Smooth muscle cell (in vitro differentiated cells): ENCODE results near the gene IL16. TPM values are rescaled to one million over a fixed set of nuclear protein-coding genes. Genes with fewer than 3 reads are reported as not detected.

ENCODE experiments used
- DNase-seq: peaks from one replicate; lab custom pipeline; 2025; ENCODE audit not compliant: unreplicated experiment; lab: John Stamatoyannopoulos, UW
- H2AFZ ChIP-seq: fragments of 200-600 bp; sonication (generic); 2 replicates; pipeline ENCODE4 v1.6.0; 2016; ENCODE audit warnings: antibody characterized with exemption, low read depth, mild to moderate bottlenecking
- H3F3A ChIP-seq: fragments of 200-600 bp; sonication (generic); 2 replicates; pipeline ENCODE4 v1.6.0; 2017; ENCODE audit warnings: antibody characterized with exemption, low read depth
- H3K27ac ChIP-seq: fragments of 200-600 bp; sonication (generic); 2 replicates; pipeline ENCODE4 v1.5.1; 2016; ENCODE audit warnings: low read depth, mild to moderate bottlenecking
- H3K27me3 ChIP-seq: fragments of 200-600 bp; sonication (generic); 2 replicates; pipeline ENCODE4 v1.6.1; 2016; ENCODE audit warnings: low read depth, mild to moderate bottlenecking
- H3K36me3 ChIP-seq: fragments of 200-600 bp; sonication (generic); 2 replicates; pipeline ENCODE4 v1.5.1; 2016; ENCODE audit warnings: low read depth
- H3K4me1 ChIP-seq: fragments of 200-600 bp; sonication (generic); 2 replicates; pipeline ENCODE4 v1.5.1; 2016; ENCODE audit warnings: low read depth
- H3K4me2 ChIP-seq: fragments of 200-600 bp; sonication (generic); 2 replicates; pipeline ENCODE4 v1.6.0; 2016; ENCODE audit warnings: mild to moderate bottlenecking
- H3K4me3 ChIP-seq: fragments of 200-600 bp; sonication (generic); 2 replicates; pipeline ENCODE4 v1.5.1; 2016; ENCODE audit warnings: mild to moderate bottlenecking
- H3K79me2 ChIP-seq: fragments of 200-600 bp; sonication (generic); 2 replicates; pipeline ENCODE4 v1.6.0; 2016; ENCODE audit warnings: low read depth, mild to moderate bottlenecking
- H3K9ac ChIP-seq: fragments of 200-600 bp; sonication (generic); 2 replicates; pipeline ENCODE4 v1.6.0; 2016; ENCODE audit warnings: low read depth
- H3K9me3 ChIP-seq: fragments of 200-600 bp; sonication (generic); replicated peaks from 2 replicates; pipeline ENCODE4 v1.5.1; 2016; ENCODE audit warnings: low read depth
- H4K20me1 ChIP-seq: fragments of 200-600 bp; sonication (generic); 2 replicates; pipeline ENCODE4 v1.6.0; 2016; ENCODE audit warnings: low read depth
- CTCF ChIP-seq: fragments of 200-600 bp; sonication (generic); IDR thresholded peaks from 2 replicates; pipeline ENCODE4 v1.5.1; 2017; ENCODE audit warnings: borderline replicate concordance, mild to moderate bottlenecking, antibody characterized with exemption; ENCODE audit not compliant: insufficient read depth, poor library complexity, severe bottlenecking
- WGBS: methylation state at CpG from one replicate; pipeline ENCODE4 v1.1.7; 2016; ENCODE audit warnings: low lambda C conversion rate; 5-methylcytosine and 5-hydroxymethylcytosine counted together
- polyA plus RNA-seq: library from polyadenylated mRNA; unstranded; fragments of >200 nt; fragmentation: Nextera tagmentation; extraction: Ambion mirVana; gene quantifications from 2 replicates; pipeline ENCODE4 v1.2.1, GENCODE V29; 2016
- total RNA-seq: library from RNA; depleted of rRNA; stranded (reverse); fragments of >200 nt; gene quantifications from 2 replicates; pipeline ENCODE4 v1.2.3, GENCODE V29; 2014

Gene IL16
- total and polyA plus RNA-seq, 2 experiments from 2014 or later = 1.3 to 1.4 TPM

GRCh38 chr15:81275711-81276392, 79.2 kb downstream of the IL16 start:
- H3K27me3 ChIP-seq = peaks cover 4% of the 10 kb centered on the region

GRCh38 chr15:81276967-81277366, 80.3 kb downstream of the IL16 start:
- Histone ChIP-seq H3K79me2 (no peaks in the 10 kb centered on the region), H4K20me1 (no peaks in the 10 kb centered on the region), H3K4me2 (no peak overlapping the region), H3K9me3 (peaks cover 4% of the 10 kb centered on the region), H3K36me3 (no peaks in the 10 kb centered on the region), H3K4me1 (no peaks in the 10 kb centered on the region), H3K9ac (no peak overlapping the region), H2AFZ (no peak overlapping the region), H3K4me3 (no peak overlapping the region), H3K27ac (no peak overlapping the region), H3F3A (no peaks in the 10 kb centered on the region), H3K27me3 (peaks cover 4% of the 10 kb centered on the region)
- 91% methylated on average over 2 of the region's 2 CpGs for WGBS
- TF ChIP-seq CTCF = no peak
- DNase-seq = no peak

More at GRCh38 chr15:81275711-81276392, 79.2 kb downstream of the IL16 start:
- no peak overlapping the region for H3K4me3 ChIP-seq
- H4K20me1 ChIP-seq = no peaks in the 10 kb centered on the region
- no peak overlapping the region for H2AFZ ChIP-seq
- peaks cover 4% of the 10 kb centered on the region for H3K9me3 ChIP-seq
- WGBS = 94% methylated on average over 3 of the region's 3 CpGs
- no peaks in the 10 kb centered on the region for H3K79me2 ChIP-seq
- peaks cover 8% of the 10 kb centered on the region for H3K4me1 ChIP-seq
- no peak overlapping the region for H3K4me2 ChIP-seq
- DNase-seq = no peak
- H3K9ac ChIP-seq = no peak overlapping the region
- TF ChIP-seq CTCF = no peak
- no peaks in the 10 kb centered on the region for H3F3A ChIP-seq
- H3K27ac ChIP-seq = no peak overlapping the region
- H3K36me3 ChIP-seq = no peaks in the 10 kb centered on the region

- Histone ChIP-seq H3K9ac (no peak overlapping the region), H3K4me3 (no peak overlapping the region), H3K9me3 (peaks cover 4% of the 10 kb centered on the region), H3K4me1 (no peaks in the 10 kb centered on the region), H3K79me2 (no peaks in the 10 kb centered on the region), H3F3A (no peaks in the 10 kb centered on the region), H3K27me3 (peaks cover 4% of the 10 kb centered on the region), H3K36me3 (no peaks in the 10 kb centered on the region), H3K4me2 (no peak overlapping the region), H2AFZ (no peak overlapping the region), H3K27ac (no peak overlapping the region), H4K20me1 (no peaks in the 10 kb centered on the region)
- WGBS = 90% methylated on average over 2 of the region's 2 CpGs
- TF ChIP-seq CTCF = no peak
- no peak for DNase-seq
Measured at GRCh38 chr15:81277851-81278250, 81.2 kb downstream of the IL16 start.

- no peak overlapping the region for H3K27ac ChIP-seq
- H3K9me3 ChIP-seq = peaks cover 4% of the 10 kb centered on the region
- H3K4me2 ChIP-seq = no peak overlapping the region
- peaks cover 4% of the 10 kb centered on the region for H3K27me3 ChIP-seq
- no peaks in the 10 kb centered on the region for H3K79me2 ChIP-seq
- H4K20me1 ChIP-seq = no peaks in the 10 kb centered on the region
- H2AFZ ChIP-seq = no peak overlapping the region
- DNase-seq = no peak
- TF ChIP-seq CTCF = no peak
- no peaks in the 10 kb centered on the region for H3F3A ChIP-seq
- H3K9ac ChIP-seq = no peak overlapping the region
- H3K36me3 ChIP-seq = no peaks in the 10 kb centered on the region
- WGBS = 89% methylated on average over 6 of the region's 6 CpGs
- H3K4me1 ChIP-seq = no peaks in the 10 kb centered on the region
- no peak overlapping the region for H3K4me3 ChIP-seq
Measured at GRCh38 chr15:81278306-81279029, 81.8 kb downstream of the IL16 start.
